Endodermal cell (in vitro differentiated cells): ENCODE results near the gene MICAL1. TPM values are rescaled to one million over a fixed set of nuclear protein-coding genes. Genes with fewer than 3 reads are reported as not detected.

Experiments
- DNase-seq: peaks from one replicate; pipeline ENCODE4 v3.0.0-alpha.2; 2017
- H3K27ac ChIP-seq: 2 replicates; pipeline ENCODE4 v1.5.1; 2013; ENCODE audit warnings: mild to moderate bottlenecking, low read depth, low read length, moderate library complexity
- H3K27me3 ChIP-seq: 2 replicates; pipeline ENCODE4 v1.6.1; 2013; ENCODE audit warnings: mild to moderate bottlenecking, low read length, moderate library complexity; ENCODE audit not compliant: insufficient read depth, control insufficient read depth, poor library complexity, severe bottlenecking
- H3K36me3 ChIP-seq: 2 replicates; pipeline ENCODE4 v1.7.0; 2013; ENCODE audit warnings: mild to moderate bottlenecking, low read length, moderate library complexity; ENCODE audit not compliant: control insufficient read depth, insufficient read depth
- H3K4me1 ChIP-seq: one replicate; pipeline ENCODE4 v1.7.0; 2013; ENCODE audit warnings: low read length; ENCODE audit not compliant: control insufficient read depth, insufficient read depth
- H3K4me3 ChIP-seq: 2 replicates; pipeline ENCODE4 v1.5.1; 2013; ENCODE audit warnings: mild to moderate bottlenecking, low read length, moderate library complexity
- H3K9ac ChIP-seq: 2 replicates; pipeline ENCODE4 v1.6.1; 2013; ENCODE audit warnings: mild to moderate bottlenecking, low read length, moderate library complexity; ENCODE audit not compliant: poor library complexity, severe bottlenecking; ENCODE audit errors: extremely low read depth
- H3K9me3 ChIP-seq: 2 replicates; pipeline ENCODE4 v1.6.1; 2013; ENCODE audit warnings: mild to moderate bottlenecking, low read length, moderate library complexity; ENCODE audit not compliant: control insufficient read depth
- H3K27ac Mint-ChIP-seq: 2 replicates; pipeline ENCODE4 v1.8.0; 2020; ENCODE audit warnings: mixed read lengths
- H3K27me3 Mint-ChIP-seq: 2 replicates; pipeline ENCODE4 v1.8.0; 2021; ENCODE audit warnings: mild to moderate bottlenecking, mixed read lengths; ENCODE audit not compliant: insufficient read depth
- H3K36me3 Mint-ChIP-seq: 2 replicates; pipeline ENCODE4 v1.8.0; 2020; ENCODE audit warnings: low read depth, mixed read lengths
- H3K4me1 Mint-ChIP-seq: 2 replicates; pipeline ENCODE4 v1.8.0; 2020; ENCODE audit warnings: mixed read lengths
- H3K4me3 Mint-ChIP-seq: 2 replicates; pipeline ENCODE4 v1.8.0; 2020; ENCODE audit warnings: mild to moderate bottlenecking, moderate library complexity, mixed read lengths
- H3K9me3 Mint-ChIP-seq: 2 replicates; pipeline ENCODE4 v1.8.0; 2020; ENCODE audit warnings: mild to moderate bottlenecking, mixed read lengths
- CTCF ChIP-seq: fragments of 200-600 bp; sonication (generic); conservative IDR thresholded peaks from 2 replicates; pipeline ENCODE4 v1.5.0; 2021; ENCODE audit warnings: antibody characterized with exemption, mild to moderate bottlenecking
- WGBS, 2 experiments: methylation state at CpG; one replicate each; pipeline versions ENCODE4 v1.1.5 to v1.1.7; 2013; ENCODE audit warnings: missing lambda C conversion rate in 2 of 2, mixed read lengths in 1 of 2; ENCODE audit not compliant: insufficient coverage in 1 of 2, insufficient read length in 1 of 2; 5-methylcytosine and 5-hydroxymethylcytosine counted together
- total RNA-seq, 2 donors: library from RNA; stranded (reverse); fragmentation: NEBNext Ultra II Directional in 1 of 2; extraction: Animal tissue kit (Norgen Biotek cat#: 25700) in 1 of 2; gene quantifications; 2 replicates in 1 of 2; 3 replicates in 1 of 2; pipeline ENCODE4 v1.2.1, GENCODE V29; 2021

The MICAL1 gene
- total RNA-seq, 2 donors from 2014 or later = 10.4 to 22.8 TPM

DNA sequence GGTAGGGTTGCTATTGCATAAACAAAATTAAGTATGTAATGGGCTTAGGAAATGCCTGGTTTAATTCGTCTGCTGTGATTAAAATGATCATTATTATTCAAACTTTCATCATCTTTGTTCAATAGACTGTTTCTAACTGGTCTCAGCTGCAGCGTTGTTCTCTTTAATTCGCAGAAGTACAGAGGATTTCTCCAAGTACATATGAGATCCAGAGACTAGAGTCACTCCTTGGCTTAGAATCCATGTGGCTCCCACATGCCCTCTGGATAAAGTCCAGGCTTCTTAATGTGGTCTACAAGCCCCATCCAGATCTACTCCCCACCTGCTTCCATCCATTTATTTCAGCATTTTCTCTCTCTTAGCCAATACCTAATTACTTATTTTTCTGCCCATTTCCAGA is 28.6 kb upstream of the MICAL1 start:
- H3K9ac ChIP-seq = no peak overlapping the region
- Mint-ChIP-seq H3K36me3 (peaks cover 21% of the 10 kb centered on the region), H3K27me3 (peaks cover 14% of the 10 kb centered on the region), H3K4me3 (peak overlapping the region; percentile 80), H3K9me3 (no peaks in the 10 kb centered on the region), H3K27ac (no peak overlapping the region), H3K4me1 (peaks cover 16% of the 10 kb centered on the region)
- no peaks in the 10 kb centered on the region for H3K4me1 ChIP-seq
- H3K27ac ChIP-seq = no peak overlapping the region
- DNase-seq = no peak
- WGBS, 2 experiments = 85 to 92% methylated on average over 3 of the region's 3 CpGs
- H3K27me3 ChIP-seq = peaks cover 17% of the 10 kb centered on the region
- H3K36me3 ChIP-seq = peaks cover 20% of the 10 kb centered on the region
- H3K9me3 ChIP-seq = peaks cover 2% of the 10 kb centered on the region
- TF ChIP-seq CTCF = no peak
- peak overlapping the region; percentile 76 for H3K4me3 ChIP-seq

DNA sequence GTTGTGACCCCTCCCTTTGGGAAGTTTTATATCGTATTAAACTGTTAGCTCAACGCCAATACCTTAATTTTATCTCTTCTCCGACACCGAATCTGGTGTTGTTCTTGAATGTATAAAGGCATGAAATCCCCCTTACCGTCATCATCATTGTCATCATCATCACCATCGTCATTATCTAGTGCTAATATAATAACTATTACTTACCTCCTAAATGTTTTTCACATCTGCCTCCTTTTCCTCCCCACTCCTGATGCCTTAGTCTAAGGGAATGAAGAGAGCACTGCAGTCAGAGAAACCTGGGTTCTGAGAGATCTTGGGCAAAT is 28.1 kb upstream of the MICAL1 start:
- H3K4me1 ChIP-seq = no peaks in the 10 kb centered on the region
- H3K9me3 ChIP-seq = peaks cover 6% of the 10 kb centered on the region
- H3K4me3 ChIP-seq = peak overlapping the region; percentile 76
- H3K36me3 ChIP-seq = peaks cover 24% of the 10 kb centered on the region
- H3K4me3 Mint-ChIP-seq = peak overlapping the region; percentile 80
- DNase-seq = no peak
- no peak for TF ChIP-seq CTCF
- peaks cover 21% of the 10 kb centered on the region for H3K36me3 Mint-ChIP-seq
- H3K27me3 ChIP-seq = peaks cover 17% of the 10 kb centered on the region
- H3K4me1 Mint-ChIP-seq = peaks cover 20% of the 10 kb centered on the region
- H3K27me3 Mint-ChIP-seq = peaks cover 14% of the 10 kb centered on the region
- no peak overlapping the region for H3K9ac ChIP-seq
- no peak overlapping the region for H3K27ac Mint-ChIP-seq
- no peak overlapping the region for H3K27ac ChIP-seq
- no peaks in the 10 kb centered on the region for H3K9me3 Mint-ChIP-seq
- WGBS, 2 experiments = 17 to 30% methylated on average over 4 to 6 of the region's 6 CpGs

- Mint-ChIP-seq H3K9me3 (no peaks in the 10 kb centered on the region), H3K4me3 (peak within 1 kb of the TSS; percentile 80), H3K27me3 (peaks cover 14% of the 10 kb centered on the region), H3K27ac (peak within 1 kb of the TSS; percentile 90), H3K4me1 (peaks cover 25% of the 10 kb centered on the region), H3K36me3 (peaks cover 24% of the 10 kb centered on the region)
- TF ChIP-seq CTCF = no peak
- no peak within 1 kb of the TSS for H3K27ac ChIP-seq
- peak; percentile 99 for DNase-seq
- peaks cover 28% of the 10 kb centered on the region for H3K36me3 ChIP-seq
- peak within 1 kb of the TSS; percentile 93 for H3K4me3 ChIP-seq
- peaks cover 12% of the 10 kb centered on the region for H3K9me3 ChIP-seq
- H3K27me3 ChIP-seq = peaks cover 17% of the 10 kb centered on the region
- 0% methylated on average over 5 to 84 of the region's 97 CpGs for WGBS, 2 experiments
- no peaks in the 10 kb centered on the region for H3K4me1 ChIP-seq
- peak within 1 kb of the TSS; percentile 63 for H3K9ac ChIP-seq
These were observed 27.5 kb upstream of the MICAL1 start, which contains the start of gene ZBTB24 for GRCh38 chr6:109482905-109483734. Gene ZBTB24, minus strand, starts transcription at chr6:109483219. Its CDS starts 1,193 bp downstream, at chr6:109482026.
